IMR-90 (cell line): ENCODE results near the gene RNF31. TPM values are rescaled to one million over a fixed set of nuclear protein-coding genes. Genes with fewer than 3 reads are reported as not detected.

Experiments
- CEBPB ChIP-seq: IDR thresholded peaks from 2 replicates; pipeline ENCODE4 v1.6.1; 2012; ENCODE audit warnings: low read depth, low read length, improper control_type of control experiment
- ELK1 ChIP-seq: fragments of 150-350 bp; IDR thresholded peaks from 2 replicates; pipeline ENCODE4 v1.6.1; 2016; ENCODE audit warnings: low read depth, mild to moderate bottlenecking, low read length, moderate library complexity, borderline replicate concordance
- MXI1 ChIP-seq: IDR thresholded peaks from 2 replicates; pipeline ENCODE4 v1.6.1; 2012; ENCODE audit warnings: low read depth, mild to moderate bottlenecking, low read length, moderate library complexity, borderline replicate concordance
- polyA plus RNA-seq, 3 experiments: library from polyadenylated mRNA; depleted of rRNA; stranded (reverse); fragments of >200 nt; gene quantifications; 2 replicates each; pipeline ENCODE4 v1.2.3, GENCODE V29; 2012; ENCODE audit warnings: low replicate concordance in 1 of 3
- total RNA-seq: library from RNA; depleted of rRNA; stranded (reverse); fragments of >200 nt; gene quantifications from 2 replicates; pipeline ENCODE4 v1.2.3, GENCODE V29; 2012

The RNF31 gene
- total and polyA plus RNA-seq, 2 of the 4 experiments (the other 2 are of a cell fraction): 31.6 to 37.5 TPM

GRCh38 chr14:24114532-24115421, 32.5 kb upstream of the RNF31 start, which contains the start of the genes DCAF11 and NRL (continued):
- TF ChIP-seq ELK1 (no peak), CEBPB (peak; percentile 81), MXI1 (peak; percentile 92)
